Chondrocyte (in vitro differentiated cells): Measurements from ENCODE around the gene PLXNA4. TPM values are rescaled to one million over a fixed set of nuclear protein-coding genes. Genes with fewer than 3 reads are reported as not detected.

Source experiments
- DNase-seq: peaks from one replicate; pipeline ENCODE4 v3.0.0; 2021; ENCODE audit warnings: mixed read lengths, low spot score
- H3K27ac Mint-ChIP-seq: one replicate; pipeline ENCODE4 v1.8.0; 2021; ENCODE audit warnings: mild to moderate bottlenecking, moderate library complexity, mixed read lengths; ENCODE audit not compliant: unreplicated experiment
- H3K27me3 Mint-ChIP-seq: 2 replicates; pipeline ENCODE4 v1.8.0; 2021; ENCODE audit warnings: low read depth, mixed read lengths
- H3K36me3 Mint-ChIP-seq: 2 replicates; pipeline ENCODE4 v1.8.0; 2021; ENCODE audit warnings: low read depth, mixed read lengths
- H3K4me1 Mint-ChIP-seq: 2 replicates; pipeline ENCODE4 v1.8.0; 2021; ENCODE audit warnings: low read depth, mild to moderate bottlenecking, mixed read lengths
- H3K4me3 Mint-ChIP-seq: one replicate; pipeline ENCODE4 v1.8.0; 2021; ENCODE audit warnings: mild to moderate bottlenecking, moderate library complexity, mixed read lengths; ENCODE audit not compliant: unreplicated experiment
- H3K9me3 Mint-ChIP-seq: 2 replicates; pipeline ENCODE4 v1.8.0; 2021; ENCODE audit warnings: low read depth, mixed read lengths
- total RNA-seq: library from RNA; stranded (reverse); gene quantifications from 3 replicates; pipeline ENCODE4 v1.2.1, GENCODE V29; 2021
- TF ChIP-seq, protein P1 (sequence below): fragments of 200-600 bp; sonication (generic); IDR thresholded peaks from 2 replicates; pipeline ENCODE4 v1.5.0; 2021; ENCODE audit warnings: antibody characterized with exemption, mild to moderate bottlenecking, moderate library complexity

PLXNA4 gene
- total RNA-seq, 1 donor from 2014 or later = 11.3 TPM

DNA sequence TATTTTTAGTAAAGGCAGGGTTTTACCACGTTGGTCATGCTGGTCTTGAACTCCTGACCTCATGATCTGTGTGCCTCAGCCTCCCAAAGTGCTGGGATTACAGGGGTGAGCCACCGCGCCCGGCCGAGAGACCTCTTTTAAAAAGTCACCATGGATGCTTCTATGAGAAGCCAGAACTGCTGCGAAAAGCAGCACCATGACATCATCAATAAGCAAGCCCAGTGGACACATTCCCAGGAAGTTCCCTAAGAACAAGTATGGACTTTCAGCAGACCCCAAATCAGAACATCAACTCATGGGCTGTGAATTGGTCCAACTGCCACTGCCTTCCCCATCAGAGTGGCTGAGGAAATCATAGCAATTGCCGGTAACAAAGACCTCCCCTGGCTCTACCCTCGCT lies 93.4 kb downstream of the PLXNA4 start:
- Mint-ChIP-seq H3K36me3 (no peaks in the 10 kb centered on the region), H3K27ac (no peak overlapping the region), H3K9me3 (no peaks in the 10 kb centered on the region), H3K4me1 (peaks cover 12% of the 10 kb centered on the region), H3K27me3 (no peaks in the 10 kb centered on the region), H3K4me3 (no peak overlapping the region)
- no peak for DNase-seq
- TF ChIP-seq, protein P1, sequence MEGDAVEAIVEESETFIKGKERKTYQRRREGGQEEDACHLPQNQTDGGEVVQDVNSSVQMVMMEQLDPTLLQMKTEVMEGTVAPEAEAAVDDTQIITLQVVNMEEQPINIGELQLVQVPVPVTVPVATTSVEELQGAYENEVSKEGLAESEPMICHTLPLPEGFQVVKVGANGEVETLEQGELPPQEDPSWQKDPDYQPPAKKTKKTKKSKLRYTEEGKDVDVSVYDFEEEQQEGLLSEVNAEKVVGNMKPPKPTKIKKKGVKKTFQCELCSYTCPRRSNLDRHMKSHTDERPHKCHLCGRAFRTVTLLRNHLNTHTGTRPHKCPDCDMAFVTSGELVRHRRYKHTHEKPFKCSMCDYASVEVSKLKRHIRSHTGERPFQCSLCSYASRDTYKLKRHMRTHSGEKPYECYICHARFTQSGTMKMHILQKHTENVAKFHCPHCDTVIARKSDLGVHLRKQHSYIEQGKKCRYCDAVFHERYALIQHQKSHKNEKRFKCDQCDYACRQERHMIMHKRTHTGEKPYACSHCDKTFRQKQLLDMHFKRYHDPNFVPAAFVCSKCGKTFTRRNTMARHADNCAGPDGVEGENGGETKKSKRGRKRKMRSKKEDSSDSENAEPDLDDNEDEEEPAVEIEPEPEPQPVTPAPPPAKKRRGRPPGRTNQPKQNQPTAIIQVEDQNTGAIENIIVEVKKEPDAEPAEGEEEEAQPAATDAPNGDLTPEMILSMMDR = no peak

DNA sequence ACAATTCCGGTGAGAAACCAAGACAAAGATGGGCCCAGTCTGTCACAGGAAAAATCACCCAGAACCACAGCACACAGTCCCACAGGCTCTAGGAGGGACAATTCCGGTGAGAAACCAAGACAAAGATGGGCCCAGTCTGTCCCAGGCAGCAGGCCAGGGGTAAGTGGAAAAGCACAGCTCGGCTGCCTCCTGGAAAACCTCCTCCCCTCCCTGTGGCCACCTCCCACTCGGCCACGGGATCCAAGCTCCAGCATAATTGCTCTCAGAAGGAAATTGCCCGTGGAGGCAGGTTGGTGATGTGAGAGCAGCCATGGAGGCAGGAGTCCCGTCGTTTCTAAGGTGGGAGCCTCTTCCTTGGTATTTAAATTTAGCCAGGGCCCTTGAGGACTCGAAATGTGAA lies 95.7 kb downstream of the PLXNA4 start:
- TF ChIP-seq, protein P1 = no peak
- Mint-ChIP-seq H3K27me3 (no peaks in the 10 kb centered on the region), H3K9me3 (no peaks in the 10 kb centered on the region), H3K27ac (no peak overlapping the region), H3K36me3 (no peaks in the 10 kb centered on the region), H3K4me1 (peaks cover under 1% of the 10 kb centered on the region), H3K4me3 (no peak overlapping the region)
- no peak for DNase-seq

DNA sequence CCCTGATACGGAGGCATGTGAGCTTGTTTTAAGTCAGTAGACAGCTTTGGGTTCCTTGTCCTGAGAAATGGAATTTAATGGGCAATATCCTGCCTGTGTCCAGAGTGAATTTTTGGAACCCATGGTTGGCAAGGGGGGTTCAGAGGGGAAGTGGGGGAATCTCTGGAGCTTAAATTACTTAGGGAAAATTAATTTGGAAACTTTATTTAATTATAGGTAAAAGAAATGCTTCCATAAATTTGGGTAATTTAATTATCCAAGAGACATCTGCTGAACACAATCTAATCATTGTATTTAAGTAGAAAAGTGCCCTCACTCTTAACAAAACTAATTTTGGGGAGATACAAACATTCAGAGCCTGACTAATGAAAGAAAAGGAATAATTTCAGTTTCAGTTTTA lies 99.7 kb downstream of the PLXNA4 start:
- Mint-ChIP-seq H3K36me3 (no peaks in the 10 kb centered on the region), H3K9me3 (no peaks in the 10 kb centered on the region), H3K4me1 (peaks cover 36% of the 10 kb centered on the region), H3K27me3 (no peaks in the 10 kb centered on the region), H3K4me3 (no peak overlapping the region), H3K27ac (no peak overlapping the region)
- no peak for DNase-seq
- TF ChIP-seq, protein P1 = no peak

DNA sequence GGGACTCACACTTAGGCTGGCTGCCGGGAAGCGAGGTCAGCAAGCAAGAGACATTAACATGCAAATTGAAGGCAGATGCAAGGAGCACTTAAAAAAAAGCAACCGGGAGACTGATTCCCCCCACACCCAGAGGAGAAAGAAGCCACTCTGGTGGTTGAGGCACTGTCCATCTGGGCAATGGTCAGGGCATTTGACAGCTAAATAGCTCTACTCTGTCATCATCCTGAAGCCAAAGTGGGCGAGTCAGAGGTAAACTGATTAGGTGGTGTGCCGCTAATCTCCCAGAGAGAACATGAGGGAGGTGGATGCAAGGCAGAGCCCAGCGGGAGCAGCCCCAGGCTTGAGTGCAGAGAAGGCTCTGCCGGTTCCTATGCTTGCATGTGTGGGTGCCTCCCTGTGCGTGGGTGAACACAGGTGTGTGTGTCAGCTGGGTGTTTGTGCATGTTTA lies 100.6 kb downstream of the PLXNA4 start:
- Mint-ChIP-seq H3K36me3 (peaks cover 2% of the 10 kb centered on the region), H3K9me3 (no peaks in the 10 kb centered on the region), H3K4me1 (peaks cover 39% of the 10 kb centered on the region), H3K4me3 (no peak overlapping the region), H3K27ac (no peak overlapping the region), H3K27me3 (no peaks in the 10 kb centered on the region)
- TF ChIP-seq, protein P1 = no peak
- no peak for DNase-seq

DNA sequence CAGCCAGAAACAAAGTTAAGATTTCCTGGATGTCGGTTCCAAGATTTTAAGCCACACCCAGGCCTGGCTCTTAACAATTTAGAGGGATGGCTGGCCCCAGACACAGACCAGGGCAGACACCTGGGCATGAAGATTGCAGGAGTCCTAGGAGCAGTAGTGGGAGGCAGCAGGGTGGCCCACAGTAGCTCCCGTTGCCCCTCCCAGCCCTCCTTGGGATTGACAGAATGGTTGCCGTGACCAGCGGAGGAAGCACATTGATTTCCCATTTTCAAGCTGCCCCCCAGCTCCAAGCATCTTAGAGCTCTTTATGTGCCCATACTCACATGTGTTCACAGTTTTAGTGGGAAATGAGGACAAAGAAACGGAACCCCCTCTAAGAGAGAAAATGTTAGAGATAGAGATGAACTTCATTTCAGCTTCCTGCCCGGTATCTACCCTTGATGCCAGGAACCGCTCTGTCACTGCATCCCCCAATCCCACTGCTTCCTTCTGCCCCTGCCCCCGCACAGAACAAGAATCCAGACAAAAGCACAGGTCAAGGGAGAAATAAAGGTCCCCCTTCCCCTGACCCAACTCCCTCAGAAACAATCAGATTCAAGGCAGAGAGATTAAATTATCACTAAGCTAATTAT lies 101.1 kb downstream of the PLXNA4 start:
- H3K4me1 Mint-ChIP-seq = peaks cover 39% of the 10 kb centered on the region
- H3K36me3 Mint-ChIP-seq = peaks cover 2% of the 10 kb centered on the region
- no peak overlapping the region for H3K4me3 Mint-ChIP-seq
- DNase-seq = no peak
- no peaks in the 10 kb centered on the region for H3K9me3 Mint-ChIP-seq
- no peaks in the 10 kb centered on the region for H3K27me3 Mint-ChIP-seq
- H3K27ac Mint-ChIP-seq = no peak overlapping the region
- TF ChIP-seq, protein P1 = no peak
